Measurements from ENCODE around the gene NR3C2. TPM values are rescaled to one million over a fixed set of nuclear protein-coding genes. Genes with fewer than 3 reads are reported as not detected.
"Not testable (repeated sequence)": the region's sequence is repeated elsewhere in the genome, so short reads cannot be mapped to it uniquely, and the experiment has no call there.

NR3C2 gene
- total RNA-seq, 1 donor from 2014 or later, result 42.3 TPM

GRCh38 chr4:148091896-148092295, 350.3 kb downstream of the NR3C2 start:
- H3K4me3 ChIP-seq, result no peak overlapping the region
- H3K36me3 ChIP-seq, result peaks cover 0 to 4% of the 10 kb centered on the region in 2 donors
- no peak for DNase-seq (ENCODE audit: low spot score in 2 of 2)
- intact Hi-C loops (cut with DNase I), result no loop called here
- H3K4me1 ChIP-seq, result no peaks in the 10 kb centered on the region
- H3K9me3 ChIP-seq, result no peaks in the 10 kb centered on the region
- no peak overlapping the region for H3K27ac ChIP-seq
- H3K27me3 ChIP-seq, result no peaks in the 10 kb centered on the region
- TF ChIP-seq CTCF (IDR thresholded peaks at IDR 0.05), result no peak

DNA sequence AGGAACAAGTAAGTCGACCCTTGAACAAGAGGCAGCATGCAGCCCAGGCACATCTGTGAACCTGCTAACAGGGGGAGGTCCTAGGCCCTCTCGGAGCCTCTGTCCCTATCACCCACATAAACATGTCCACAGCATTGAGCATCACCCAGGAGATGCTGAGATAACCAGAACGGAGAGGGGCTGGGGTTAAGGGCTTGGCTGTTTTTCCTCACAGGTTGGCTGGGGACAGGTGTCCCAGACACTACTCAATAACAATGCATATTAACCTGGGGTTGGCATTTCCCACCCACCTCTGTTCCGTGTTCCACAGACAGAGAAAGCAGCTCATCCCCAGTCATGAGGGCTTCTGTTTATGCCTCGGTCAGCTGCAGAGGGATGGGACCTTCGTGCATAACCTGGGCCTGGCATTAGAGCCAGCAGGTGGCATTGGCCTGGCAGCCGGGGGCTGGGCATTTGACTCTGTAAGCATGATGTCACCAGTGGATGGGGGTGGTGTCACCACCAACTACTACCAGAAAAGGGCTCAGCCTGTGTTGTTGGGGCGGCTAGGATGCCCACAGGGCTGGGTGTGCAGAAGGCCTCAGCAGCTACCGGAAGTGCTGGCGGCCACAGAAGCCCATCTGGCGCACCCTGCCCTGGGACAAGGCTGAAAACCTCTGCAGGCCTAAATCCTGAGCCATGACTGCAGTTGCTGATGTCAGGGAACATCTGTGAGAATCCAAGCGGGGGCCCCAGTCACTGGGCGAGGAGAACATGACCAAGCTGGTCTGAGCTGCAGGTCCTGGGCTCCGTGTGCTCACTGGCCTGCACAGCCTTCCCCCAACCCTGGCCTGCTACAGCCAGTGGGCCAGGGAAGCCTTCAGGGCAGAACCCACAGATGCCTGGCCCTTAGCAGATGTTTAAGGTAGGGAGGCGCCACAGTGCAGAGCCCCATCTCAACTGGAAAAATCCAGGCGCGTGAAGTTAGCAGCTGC, 351.4 kb downstream of the NR3C2 start:
- Histone ChIP-seq H3K4me1 (no peaks in the 10 kb centered on the region), H3K27me3 (no peaks in the 10 kb centered on the region), H3K36me3 (peaks cover 0 to 4% of the 10 kb centered on the region in 2 donors), H3K4me3 (no peak overlapping the region), H3K9me3 (peaks cover 0 to 7% of the 10 kb centered on the region in 2 donors), H3K27ac (no peak overlapping the region)
- DNase-seq (ENCODE audit: low spot score in 2 of 2), result no peak
- intact Hi-C loops (cut with DNase I), result no loop called here
- no peak for TF ChIP-seq CTCF (IDR thresholded peaks at IDR 0.05)

DNA sequence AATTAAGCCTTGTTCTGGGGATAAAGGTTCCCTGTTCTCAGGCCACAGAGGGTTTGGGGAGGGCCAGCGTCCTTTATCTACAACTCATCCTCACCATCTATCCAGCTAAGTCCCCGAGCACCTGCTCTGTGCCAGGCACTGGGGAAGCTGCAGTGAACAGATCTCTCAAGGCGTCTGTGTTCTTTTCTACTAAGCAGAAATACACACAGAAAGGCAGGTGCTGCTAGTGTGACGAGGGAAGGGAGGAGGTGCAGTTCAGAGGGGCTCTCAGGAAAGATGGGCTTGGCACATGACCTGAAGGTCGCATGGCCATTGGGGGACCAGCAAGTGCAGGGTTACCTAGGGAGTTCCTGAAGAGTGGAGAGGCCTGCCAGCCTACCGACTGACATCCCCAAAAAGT, 352.2 kb downstream of the NR3C2 start:
- TF ChIP-seq CTCF (IDR thresholded peaks at IDR 0.05), result no peak
- Histone ChIP-seq H3K27ac (no peak overlapping the region), H3K36me3 (peaks cover 0 to 4% of the 10 kb centered on the region in 2 donors), H3K4me3 (no peak overlapping the region), H3K4me1 (no peaks in the 10 kb centered on the region), H3K27me3 (no peaks in the 10 kb centered on the region), H3K9me3 (peaks cover 0 to 9% of the 10 kb centered on the region in 2 donors)
- DNase-seq (ENCODE audit: low spot score in 2 of 2), result no peak
- intact Hi-C loops (cut with DNase I), result no loop called here

- Histone ChIP-seq H3K4me1 (no peaks in the 10 kb centered on the region), H3K36me3 (peaks cover 0 to 4% of the 10 kb centered on the region in 2 donors), H3K27me3 (no peaks in the 10 kb centered on the region), H3K9me3 (peaks cover 0 to 13% of the 10 kb centered on the region in 2 donors), H3K4me3 (no peak overlapping the region), H3K27ac (no peak overlapping the region)
- intact Hi-C loops (cut with DNase I), result no loop called here
- peak in 1 of 2 donors; percentile 31 for DNase-seq (ENCODE audit: low spot score in 2 of 2)
- TF ChIP-seq CTCF (IDR thresholded peaks at IDR 0.05), result no peak
Observed at GRCh38 chr4:148089624-148090023, 352.6 kb downstream of the NR3C2 start.

- DNase-seq (ENCODE audit: low spot score in 2 of 2), result peak in 1 of 2 donors; percentile 48
- H3K27me3 ChIP-seq; intact Hi-C loops (cut with DNase I); H3K4me1 ChIP-seq; H3K4me3 ChIP-seq; H3K27ac ChIP-seq: not testable (repeated sequence)
- peaks cover 35 to 55% of the 10 kb centered on the region in 2 donors for H3K36me3 ChIP-seq
- peaks cover 0 to 25% of the 10 kb centered on the region in 2 donors for H3K9me3 ChIP-seq
Observed at GRCh38 chr4:148083073-148083472, 359.1 kb downstream of the NR3C2 start.

DNA sequence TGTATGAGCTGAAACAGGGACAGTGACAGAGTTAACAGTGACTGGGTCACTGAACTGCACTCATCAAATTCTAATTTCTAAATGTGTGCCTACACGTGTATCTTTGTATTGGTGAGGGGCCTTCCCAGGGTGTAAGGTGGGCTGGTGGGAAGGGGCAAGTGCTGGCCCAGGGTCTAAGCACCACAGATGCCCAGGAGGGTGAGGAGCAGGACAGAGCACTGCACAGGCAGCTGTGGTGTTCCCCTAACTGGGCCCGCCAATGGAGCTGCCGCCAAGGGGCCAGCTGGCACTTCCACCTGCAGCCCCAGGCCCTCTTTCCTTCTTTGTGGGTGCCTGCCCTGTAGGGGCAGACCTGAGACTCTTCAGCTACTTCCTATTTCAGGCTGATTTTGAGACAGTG, 360.5 kb downstream of the NR3C2 start:
- no peaks in the 10 kb centered on the region for H3K27me3 ChIP-seq
- intact Hi-C loops (cut with DNase I), result no loop called here
- no peak overlapping the region for H3K4me3 ChIP-seq
- no peak for TF ChIP-seq CTCF (IDR thresholded peaks at IDR 0.05)
- H3K36me3 ChIP-seq, result peaks cover 43 to 63% of the 10 kb centered on the region in 2 donors
- H3K9me3 ChIP-seq, result peaks cover 0 to 24% of the 10 kb centered on the region in 2 donors
- DNase-seq (ENCODE audit: low spot score in 2 of 2), result no peak
- H3K4me1 ChIP-seq, result no peaks in the 10 kb centered on the region
- no peak overlapping the region for H3K27ac ChIP-seq

All from ascending aorta (tissue), 2 donors.